Epithelial cell of proximal tubule (primary cell): ENCODE measurements around the gene ZNF330. TPM values are rescaled to one million over a fixed set of nuclear protein-coding genes. Genes with fewer than 3 reads are reported as not detected.

Source experiments
- DNase-seq: peaks from one replicate; pipeline ENCODE4 v3.0.0-alpha.2; 2011; ENCODE audit warnings: low read depth
- H3K4me3 ChIP-seq: 2 replicates; pipeline ENCODE4 v1.5.1; 2011; ENCODE audit warnings: low read depth, mild to moderate bottlenecking, low read length
- total RNA-seq: library from RNA; depleted of rRNA; stranded (reverse); fragments of >200 nt; gene quantifications from 2 replicates; pipeline ENCODE4 v1.2.3, GENCODE V29; 2015
- TF ChIP-seq, protein P1 (sequence below): conservative IDR thresholded peaks from 2 replicates; pipeline ENCODE4 v1.5.1; 2012; ENCODE audit warnings: low read depth, mild to moderate bottlenecking, low read length

ZNF330 gene
- total RNA-seq, 1 donor from 2014 or later = 33.3 TPM

DNA sequence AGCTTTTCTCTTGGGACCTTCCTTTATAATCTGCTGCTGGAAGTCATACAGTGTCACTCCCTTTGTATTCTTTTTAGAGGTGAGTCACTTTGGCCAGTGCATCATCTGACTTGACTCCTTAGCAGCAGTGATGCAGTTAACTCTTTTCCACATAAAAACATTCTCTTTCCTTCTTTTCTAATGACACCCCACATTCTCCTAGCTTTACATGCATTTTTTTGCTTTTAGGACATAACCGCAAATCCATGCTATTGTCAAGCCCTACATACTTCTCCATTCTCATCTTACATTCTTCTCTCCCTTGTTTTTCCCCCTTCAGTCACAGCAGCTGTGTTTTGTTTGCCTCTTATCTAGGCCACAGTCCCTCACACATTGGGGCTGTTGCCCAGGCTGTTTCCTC, 55.1 kb downstream of the ZNF330 start:
- DNase-seq = peak; percentile 32
- H3K4me3 ChIP-seq = no peak overlapping the region
- TF ChIP-seq, protein P1, sequence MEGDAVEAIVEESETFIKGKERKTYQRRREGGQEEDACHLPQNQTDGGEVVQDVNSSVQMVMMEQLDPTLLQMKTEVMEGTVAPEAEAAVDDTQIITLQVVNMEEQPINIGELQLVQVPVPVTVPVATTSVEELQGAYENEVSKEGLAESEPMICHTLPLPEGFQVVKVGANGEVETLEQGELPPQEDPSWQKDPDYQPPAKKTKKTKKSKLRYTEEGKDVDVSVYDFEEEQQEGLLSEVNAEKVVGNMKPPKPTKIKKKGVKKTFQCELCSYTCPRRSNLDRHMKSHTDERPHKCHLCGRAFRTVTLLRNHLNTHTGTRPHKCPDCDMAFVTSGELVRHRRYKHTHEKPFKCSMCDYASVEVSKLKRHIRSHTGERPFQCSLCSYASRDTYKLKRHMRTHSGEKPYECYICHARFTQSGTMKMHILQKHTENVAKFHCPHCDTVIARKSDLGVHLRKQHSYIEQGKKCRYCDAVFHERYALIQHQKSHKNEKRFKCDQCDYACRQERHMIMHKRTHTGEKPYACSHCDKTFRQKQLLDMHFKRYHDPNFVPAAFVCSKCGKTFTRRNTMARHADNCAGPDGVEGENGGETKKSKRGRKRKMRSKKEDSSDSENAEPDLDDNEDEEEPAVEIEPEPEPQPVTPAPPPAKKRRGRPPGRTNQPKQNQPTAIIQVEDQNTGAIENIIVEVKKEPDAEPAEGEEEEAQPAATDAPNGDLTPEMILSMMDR = no peak

DNA sequence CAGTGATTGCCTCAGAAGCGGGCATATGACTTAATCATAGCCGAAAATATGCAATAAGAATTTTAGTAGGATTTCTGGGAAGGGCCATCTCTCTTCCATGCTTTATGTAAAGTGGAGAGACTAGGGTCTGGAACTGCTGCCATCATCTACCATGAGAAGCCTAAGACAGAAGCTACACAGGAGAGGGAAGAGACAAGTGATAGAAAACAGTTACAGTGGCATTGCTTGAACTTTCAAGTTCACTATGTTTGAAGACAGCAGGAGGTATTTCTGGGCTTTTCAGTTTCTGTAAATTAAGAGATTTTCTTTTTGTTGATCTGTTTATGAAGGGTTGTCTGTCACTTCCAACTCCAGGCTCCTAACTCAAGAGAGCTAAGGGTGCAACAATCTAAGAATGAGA, 62.5 kb downstream of the ZNF330 start:
- TF ChIP-seq, protein P1 = no peak
- H3K4me3 ChIP-seq = no peak overlapping the region
- no peak for DNase-seq

- DNase-seq = no peak
- TF ChIP-seq, protein P1 = no peak
- H3K4me3 ChIP-seq = no peak overlapping the region
Observed at GRCh38 chr4:141283563-141283962, 62.9 kb downstream of the ZNF330 start.

Other genes with a start within 250 kb of the ZNF330 start
- gene RNF150, start 87.4 kb upstream of the ZNF330 start, total RNA-seq = 0.58 and 0.69 TPM in 2 replicates